NOMO-1 treated with dmso at 0.1 percent for 144 hours (cell line): ENCODE data around the gene CYGB.
A peak's percentile ranks its signal among the peaks of the same experiment; 100 is the strongest.
"Not testable (repeated sequence)": the region's sequence is repeated elsewhere in the genome, so short reads cannot be mapped to it uniquely, and the experiment has no call there.

Source experiments
- DNase-seq: peaks from one replicate; lab custom pipeline; 2025; ENCODE audit not compliant: unreplicated experiment; lab: John Stamatoyannopoulos, UW

Gene CYGB

GRCh38 chr17:76567634-76568432, 30.3 kb upstream of the CYGB start:
- DNase-seq: peak; percentile 34

- no peak for DNase-seq
Measured at GRCh38 chr17:76566988-76567431, 29.5 kb upstream of the CYGB start.

GRCh38 chr17:76566613-76566943, 29.1 kb upstream of the CYGB start:
- DNase-seq: no peak

- no peak for DNase-seq
Measured at GRCh38 chr17:76565728-76566612, 28.5 kb upstream of the CYGB start.

- DNase-seq: not testable (repeated sequence)
Measured at GRCh38 chr17:76564991-76565727, 27.6 kb upstream of the CYGB start.

- not testable (repeated sequence) for DNase-seq
Measured at GRCh38 chr17:76563359-76563758, 25.9 kb upstream of the CYGB start.

GRCh38 chr17:76562734-76563148, 25.2 kb upstream of the CYGB start:
- DNase-seq: no peak

GRCh38 chr17:76561799-76562268, 24.3 kb upstream of the CYGB start:
- DNase-seq: no peak

GRCh38 chr17:76561332-76561731, 23.8 kb upstream of the CYGB start:
- DNase-seq: no peak

GRCh38 chr17:76560877-76561221, 23.3 kb upstream of the CYGB start:
- DNase-seq: no peak

GRCh38 chr17:76560036-76560876, 22.7 kb upstream of the CYGB start:
- DNase-seq: no peak

GRCh38 chr17:76559460-76559859, 22.0 kb upstream of the CYGB start:
- not testable (repeated sequence) for DNase-seq

- DNase-seq: no peak
Measured at GRCh38 chr17:76558198-76559095, 20.9 kb upstream of the CYGB start.

- DNase-seq: peak; percentile 98
Measured at GRCh38 chr17:76557368-76558197, 20.1 kb upstream of the CYGB start.

- DNase-seq: peak; percentile 45
Measured at GRCh38 chr17:76556765-76557367, 19.4 kb upstream of the CYGB start.

GRCh38 chr17:76554131-76554530, 16.6 kb upstream of the CYGB start:
- DNase-seq: no peak

- DNase-seq: no peak
Measured at GRCh38 chr17:76553178-76553908, 15.8 kb upstream of the CYGB start.
